Neural cell (in vitro differentiated cells): ENCODE data around the gene ANKFY1. TPM values are rescaled to one million over a fixed set of nuclear protein-coding genes. Genes with fewer than 3 reads are reported as not detected.
"Not testable (repeated sequence)": the region's sequence is repeated elsewhere in the genome, so short reads cannot be mapped to it uniquely, and the experiment has no call there.

Experiments
- H2AFZ ChIP-seq: fragments of 200-600, 300-800 bp; sonication (generic), shearing (Covaris generic); 2 replicates; pipeline ENCODE4 v1.6.0; 2014; ENCODE audit warnings: low read depth, mild to moderate bottlenecking, antibody characterized with exemption, low read length, moderate library complexity
- H3F3A ChIP-seq: fragments of 200-600 bp; shearing (Covaris generic); 2 replicates; pipeline ENCODE4 v1.6.1; 2016; ENCODE audit warnings: mild to moderate bottlenecking, moderate library complexity, mixed read lengths, antibody characterized with exemption, low read length; ENCODE audit not compliant: insufficient read depth, poor library complexity, severe bottlenecking
- H3K27ac ChIP-seq: fragments of 200-600, 300-800 bp; sonication (generic), shearing (Covaris generic); 2 replicates; pipeline ENCODE4 v1.5.1; 2014; ENCODE audit warnings: mild to moderate bottlenecking, low read length, moderate library complexity
- H3K27me3 ChIP-seq: fragments of 300-800, 200-600 bp; sonication (generic), shearing (Covaris generic); 2 replicates; pipeline ENCODE4 v1.6.0; 2014; ENCODE audit warnings: mild to moderate bottlenecking, low read depth, low read length, moderate library complexity; ENCODE audit not compliant: insufficient read depth
- H3K36me3 ChIP-seq: fragments of 300-800, 200-600 bp; sonication (generic), shearing (Covaris generic); 2 replicates; pipeline ENCODE4 v1.5.1; 2014; ENCODE audit warnings: mild to moderate bottlenecking, antibody characterized with exemption, low read length, moderate library complexity; ENCODE audit not compliant: insufficient read depth
- H3K4me2 ChIP-seq: fragments of 300-800, 200-600 bp; sonication (generic), shearing (Covaris generic); 2 replicates; pipeline ENCODE4 v1.6.0; 2014; ENCODE audit warnings: mild to moderate bottlenecking, low read length
- H3K4me3 ChIP-seq: fragments of 300-800, 200-600 bp; sonication (generic), shearing (Covaris generic); 2 replicates; pipeline ENCODE4 v1.5.1; 2014; ENCODE audit warnings: mild to moderate bottlenecking, low read length, moderate library complexity
- H3K79me2 ChIP-seq: fragments of 200-600 bp; shearing (Covaris generic); replicated peaks from 2 replicates; pipeline ENCODE4 v1.6.0; 2014; ENCODE audit warnings: mild to moderate bottlenecking, low read length, moderate library complexity; ENCODE audit not compliant: insufficient read depth
- H3K9ac ChIP-seq: fragments of 300-800, 200-600 bp; sonication (generic), shearing (Covaris generic); 2 replicates; pipeline ENCODE4 v1.6.1; 2016; ENCODE audit warnings: mild to moderate bottlenecking, low read length, mixed read lengths
- H3K9me2 ChIP-seq: fragments of 200-600 bp; shearing (Covaris generic); 2 replicates; pipeline ENCODE4 v1.6.1; 2016; ENCODE audit warnings: mild to moderate bottlenecking, low read length, mixed read lengths; ENCODE audit not compliant: insufficient read depth
- H3K9me3 ChIP-seq: fragments of 200-600, 300-800 bp; sonication (generic), shearing (Covaris generic); 2 replicates; pipeline ENCODE4 v1.6.1; 2016; ENCODE audit warnings: mild to moderate bottlenecking, mixed run types, low read length, moderate library complexity, mixed read lengths
- H4K20me1 ChIP-seq: fragments of 200-600 bp; shearing (Covaris generic); 2 replicates; pipeline ENCODE4 v1.6.1; 2016; ENCODE audit warnings: mild to moderate bottlenecking, mixed run types; ENCODE audit not compliant: insufficient read depth
- CTCF ChIP-seq: fragments of 450-650 bp; IDR thresholded peaks from 2 replicates; pipeline ENCODE4 v1.5.1; 2014; ENCODE audit warnings: antibody characterized with exemption, mild to moderate bottlenecking, moderate library complexity; ENCODE audit not compliant: poor library complexity, severe bottlenecking
- EP300 ChIP-seq: fragments of 450-650 bp; conservative IDR thresholded peaks from 2 replicates; pipeline ENCODE4 v1.6.1; 2014; ENCODE audit warnings: antibody characterized with exemption, mild to moderate bottlenecking, moderate library complexity; ENCODE audit not compliant: poor library complexity, severe bottlenecking
- EZH2 ChIP-seq: fragments of 200-600, 300-800 bp; shearing (Covaris generic), sonication (generic); IDR thresholded peaks from 2 replicates; pipeline ENCODE4 v1.6.1; 2014; ENCODE audit warnings: antibody characterized with exemption, low read length, borderline replicate concordance, mild to moderate bottlenecking; ENCODE audit not compliant: insufficient read depth, poor library complexity, severe bottlenecking
- MXI1 ChIP-seq: fragments of 450-650 bp; conservative IDR thresholded peaks from 2 replicates; pipeline ENCODE4 v1.6.1; 2014; ENCODE audit warnings: antibody characterized with exemption, mild to moderate bottlenecking; ENCODE audit not compliant: poor library complexity, severe bottlenecking
- POLR2AphosphoS5 ChIP-seq: IDR thresholded peaks from 2 replicates; pipeline ENCODE4 v1.6.1; 2012
- REST ChIP-seq: IDR thresholded peaks from 2 replicates; pipeline ENCODE4 v1.6.1; 2012; ENCODE audit warnings: borderline replicate concordance
- SMC3 ChIP-seq: fragments of 450-650 bp; conservative IDR thresholded peaks from 2 replicates; pipeline ENCODE4 v1.6.1; 2014; ENCODE audit warnings: antibody characterized with exemption, mild to moderate bottlenecking, moderate library complexity; ENCODE audit not compliant: poor library complexity
- TAF1 ChIP-seq: IDR thresholded peaks from 2 replicates; pipeline ENCODE4 v1.6.1; 2012; ENCODE audit warnings: low read depth
- polyA plus RNA-seq: library from polyadenylated mRNA; depleted of rRNA; stranded (reverse); fragments of >200 nt; gene quantifications from 2 replicates; pipeline ENCODE4 v1.2.3, GENCODE V29; 2014

Gene ANKFY1
- polyA plus RNA-seq, 1 donor from 2014 or later = 25.6 TPM

- Histone ChIP-seq H3K27me3 (no peaks in the 10 kb centered on the region), H3K9me2 (no peaks in the 10 kb centered on the region), H3K4me3 (no peak overlapping the region), H3K27ac (no peak overlapping the region), H3K9me3 (no peaks in the 10 kb centered on the region), H2AFZ (no peak overlapping the region), H3K4me2 (no peak overlapping the region), H3F3A (no peaks in the 10 kb centered on the region), H3K9ac (no peak overlapping the region), H3K36me3 (peaks cover 4% of the 10 kb centered on the region), H4K20me1 (no peaks in the 10 kb centered on the region), H3K79me2 (no peaks in the 10 kb centered on the region)
- TF ChIP-seq SMC3 (no peak), POLR2AphosphoS5 (no peak), MXI1 (no peak)
Measured at GRCh38 chr17:4195306-4195705, 68.5 kb downstream of the ANKFY1 start.

GRCh38 chr17:4194796-4195195, 69.0 kb downstream of the ANKFY1 start:
- Histone ChIP-seq H3K27me3 (no peaks in the 10 kb centered on the region), H3F3A (no peaks in the 10 kb centered on the region), H3K36me3 (peaks cover 4% of the 10 kb centered on the region), H3K27ac (no peak overlapping the region), H3K9me3 (no peaks in the 10 kb centered on the region), H3K9ac (no peak overlapping the region), H3K79me2 (no peaks in the 10 kb centered on the region), H3K4me2 (no peak overlapping the region), H4K20me1 (no peaks in the 10 kb centered on the region), H3K4me3 (no peak overlapping the region), H2AFZ (no peak overlapping the region), H3K9me2 (no peaks in the 10 kb centered on the region)
- TF ChIP-seq POLR2AphosphoS5 (no peak), EZH2 (no peak), TAF1 (no peak), MXI1 (no peak), CTCF (no peak), EP300 (no peak), SMC3 (no peak)

- H3K79me2 ChIP-seq, H3K27ac ChIP-seq, H3K4me2 ChIP-seq, H3K9me3 ChIP-seq, H3K4me3 ChIP-seq, H3K9me2 ChIP-seq, H3K27me3 ChIP-seq, H4K20me1 ChIP-seq, H3F3A ChIP-seq, H3K36me3 ChIP-seq, H2AFZ ChIP-seq, H3K9ac ChIP-seq: not testable (repeated sequence)
Measured at GRCh38 chr17:4190791-4191190, 73.0 kb downstream of the ANKFY1 start.

GRCh38 chr17:4189280-4189679, 74.5 kb downstream of the ANKFY1 start:
- no peaks in the 10 kb centered on the region for H3K9me2 ChIP-seq
- H4K20me1 ChIP-seq = no peaks in the 10 kb centered on the region
- no peak for TF ChIP-seq CTCF
- TF ChIP-seq REST = no peak
- no peak for TF ChIP-seq TAF1
- no peak for TF ChIP-seq SMC3
- TF ChIP-seq EZH2 = no peak
- no peak for TF ChIP-seq EP300
- no peak for TF ChIP-seq MXI1
- no peaks in the 10 kb centered on the region for H3K9me3 ChIP-seq
- no peak overlapping the region for H3K9ac ChIP-seq
- no peak overlapping the region for H3K4me2 ChIP-seq
- no peaks in the 10 kb centered on the region for H3K27me3 ChIP-seq
- H3K36me3 ChIP-seq = no peaks in the 10 kb centered on the region
- no peak overlapping the region for H3K4me3 ChIP-seq
- no peak overlapping the region for H2AFZ ChIP-seq
- no peaks in the 10 kb centered on the region for H3F3A ChIP-seq
- no peak overlapping the region for H3K27ac ChIP-seq
- no peaks in the 10 kb centered on the region for H3K79me2 ChIP-seq
